ENCODE data around the gene GPR173.

GPR173 gene

DNA sequence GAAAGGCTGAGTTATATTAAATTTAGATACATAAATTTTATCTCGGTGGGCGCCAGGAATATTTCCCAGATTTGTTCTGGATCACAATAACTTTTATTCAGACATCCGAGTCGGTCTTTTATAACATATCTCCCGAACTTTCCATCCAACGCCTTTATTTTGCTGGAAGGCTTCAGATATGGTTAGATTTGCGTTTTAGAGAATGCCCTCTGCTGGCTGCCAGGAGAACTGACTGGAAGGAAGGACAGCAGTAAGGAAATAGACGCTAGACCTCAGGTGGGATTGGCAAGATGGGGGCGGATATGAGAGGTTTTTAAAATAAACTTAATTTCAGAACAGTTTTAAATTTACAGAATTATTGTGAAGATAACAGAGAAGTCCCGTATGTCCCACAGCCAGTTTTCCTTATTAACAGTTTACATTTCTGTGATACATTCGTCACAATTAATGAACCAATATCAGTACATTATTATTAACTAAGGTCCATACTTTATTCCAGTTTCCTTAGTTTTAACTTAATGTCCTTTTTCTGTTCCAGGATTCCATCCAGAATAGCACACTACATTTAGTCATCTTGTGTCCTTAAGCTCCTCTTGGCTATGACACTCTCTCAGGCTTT, 40.7 kb downstream of the GPR173 start:
- DNase-seq (ENCODE audit: low read depth): peak; percentile 51

DNA sequence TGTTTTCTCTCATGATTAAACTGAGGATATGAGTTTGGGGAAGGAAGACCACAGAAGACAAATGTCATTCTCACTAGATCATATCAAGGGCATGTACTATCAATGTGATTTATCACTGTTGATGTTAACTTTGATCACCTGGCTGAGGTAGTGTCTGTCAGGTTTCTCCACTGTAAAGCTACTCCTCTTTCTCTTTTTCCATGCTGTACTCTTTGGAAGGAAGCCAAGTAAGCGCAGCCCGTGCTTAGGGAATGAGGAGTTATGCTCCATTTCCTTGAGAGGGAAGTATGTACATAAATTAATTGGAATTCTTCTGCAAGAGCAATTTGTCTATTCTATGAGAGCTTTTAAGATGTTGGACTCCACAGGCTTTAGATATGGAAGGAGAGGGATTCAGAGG, 41.3 kb downstream of the GPR173 start:
- no peak for DNase-seq (ENCODE audit: low read depth)

DNA sequence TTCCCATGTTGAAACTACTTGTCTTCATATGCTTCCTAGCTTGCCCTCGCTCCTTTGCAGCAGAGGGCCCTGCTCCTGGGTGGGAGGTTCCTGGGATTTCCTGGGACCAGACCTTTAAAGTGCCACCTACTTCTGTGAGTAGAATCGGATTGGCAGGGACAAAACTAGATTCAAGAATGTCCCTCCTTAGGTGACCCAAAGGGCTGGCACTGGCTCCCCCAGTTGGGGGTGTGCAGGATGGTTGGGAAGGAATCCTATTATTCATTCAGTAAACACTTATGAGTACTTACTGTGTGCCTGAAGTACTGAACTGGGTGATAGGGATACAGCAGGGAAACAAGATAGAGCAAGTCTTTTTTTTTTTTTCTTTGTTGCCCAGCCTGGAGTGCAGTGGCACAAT, 42.8 kb downstream of the GPR173 start:
- no peak for DNase-seq (ENCODE audit: low read depth)

DNA sequence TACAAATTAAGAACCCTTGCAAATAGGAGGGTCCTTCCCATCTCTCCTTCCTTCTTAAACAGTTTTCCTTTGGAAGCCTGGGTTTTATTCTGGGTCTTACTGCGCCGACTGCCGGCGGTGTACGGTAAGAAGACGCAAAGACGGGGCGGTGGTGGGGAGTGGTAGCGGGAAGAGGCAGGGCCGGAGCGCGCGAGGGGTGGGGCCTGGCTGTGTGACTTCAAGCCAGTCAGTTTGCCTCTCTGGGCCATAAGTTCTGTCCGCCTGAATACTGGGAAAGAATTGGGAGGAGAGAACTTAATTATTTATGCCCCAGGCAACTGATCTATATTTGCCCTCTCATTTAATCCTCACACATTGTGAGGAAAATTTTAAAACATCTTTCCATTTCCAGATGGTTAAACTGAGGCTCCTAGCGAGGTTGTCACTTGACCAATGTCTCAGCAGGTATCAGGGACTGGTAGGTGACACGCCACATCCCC, 44.6 kb downstream of the GPR173 start:
- DNase-seq (ENCODE audit: low read depth): peak; percentile 71

DNA sequence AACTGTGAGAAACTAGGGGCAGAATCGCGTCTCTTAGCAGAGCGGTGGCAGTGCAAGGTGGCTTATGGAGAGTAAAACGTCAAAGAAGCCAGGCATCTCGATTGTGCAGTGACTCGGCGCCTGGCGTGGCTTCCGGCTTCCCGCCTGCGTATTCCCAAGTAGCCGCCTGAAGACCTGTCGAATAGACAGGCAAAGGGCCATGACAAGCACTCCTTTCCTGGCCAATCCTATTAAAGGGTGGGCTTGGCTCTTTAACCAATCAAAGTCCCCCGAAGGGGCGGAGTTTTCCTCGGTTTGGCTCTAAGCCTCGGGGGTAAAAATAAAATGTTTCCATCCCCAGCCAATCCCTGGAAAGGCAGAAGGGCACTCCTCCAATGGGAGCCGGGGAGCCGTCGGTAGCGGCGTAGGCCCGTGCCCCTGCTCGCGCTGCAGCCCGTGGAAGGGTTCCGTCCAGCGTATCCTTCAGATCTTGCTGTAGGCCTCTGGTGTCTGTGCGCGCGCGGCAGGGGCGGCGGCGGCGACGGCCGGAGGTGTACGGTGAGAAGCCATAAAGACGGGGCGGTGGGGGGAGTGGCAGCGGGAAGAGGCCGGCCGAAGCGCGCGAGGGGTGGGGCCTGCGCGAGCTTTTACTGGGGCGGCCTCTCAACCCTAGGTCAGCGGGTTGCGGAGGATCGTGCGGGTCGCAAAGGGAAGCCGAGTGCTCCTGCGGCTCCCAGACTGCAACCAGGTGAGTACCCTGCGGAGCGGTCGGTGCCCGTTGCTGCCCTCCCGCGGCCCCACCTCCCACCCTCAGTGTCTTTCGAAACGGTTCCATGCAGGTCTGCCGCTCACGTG, 45.4 kb downstream of the GPR173 start, which contains the start of gene KANTR:
Gene KANTR, plus strand, starts transcription at position 395 of the 834 bp plus-strand sequence. CDS start 30,131 bp downstream, outside the sequence.
- DNase-seq (ENCODE audit: low read depth): peak; percentile 90

DNA sequence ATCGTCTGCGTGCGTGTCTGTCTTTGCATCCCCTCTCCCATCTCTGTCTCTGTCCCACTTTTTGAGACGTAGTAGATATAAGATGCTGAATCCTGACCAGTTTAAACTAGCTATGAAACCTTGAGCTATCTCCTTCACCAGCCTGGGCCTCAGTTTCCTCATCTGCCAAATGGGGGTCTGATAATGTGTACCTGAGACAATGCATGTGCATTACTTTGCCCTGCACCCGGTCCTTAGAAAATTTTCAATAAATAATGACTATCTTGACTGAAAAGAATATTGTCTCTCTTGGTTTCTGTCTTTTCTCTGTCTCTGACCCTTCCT, 46.0 kb downstream of the GPR173 start:
- no peak for DNase-seq (ENCODE audit: low read depth)

DNA sequence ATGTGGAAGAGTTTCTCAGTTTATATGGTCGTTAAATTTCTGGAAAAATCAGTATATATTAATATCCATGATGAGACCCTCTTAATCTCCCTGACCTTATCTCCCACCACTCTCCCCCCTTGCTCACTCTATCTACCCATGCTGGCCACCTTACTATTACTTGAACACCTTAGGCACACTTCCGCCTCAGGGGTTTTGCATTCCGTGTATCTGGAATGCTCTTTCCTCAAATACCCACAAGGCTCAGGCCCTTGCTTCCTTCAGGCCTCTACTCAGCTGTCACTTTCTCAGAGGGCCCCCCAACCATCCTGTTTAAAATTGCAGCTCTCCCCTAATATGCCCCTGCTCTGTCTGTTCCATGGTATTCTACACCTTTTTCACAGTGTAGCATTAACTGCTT, 47.2 kb downstream of the GPR173 start:
- DNase-seq (ENCODE audit: low read depth): no peak

DNA sequence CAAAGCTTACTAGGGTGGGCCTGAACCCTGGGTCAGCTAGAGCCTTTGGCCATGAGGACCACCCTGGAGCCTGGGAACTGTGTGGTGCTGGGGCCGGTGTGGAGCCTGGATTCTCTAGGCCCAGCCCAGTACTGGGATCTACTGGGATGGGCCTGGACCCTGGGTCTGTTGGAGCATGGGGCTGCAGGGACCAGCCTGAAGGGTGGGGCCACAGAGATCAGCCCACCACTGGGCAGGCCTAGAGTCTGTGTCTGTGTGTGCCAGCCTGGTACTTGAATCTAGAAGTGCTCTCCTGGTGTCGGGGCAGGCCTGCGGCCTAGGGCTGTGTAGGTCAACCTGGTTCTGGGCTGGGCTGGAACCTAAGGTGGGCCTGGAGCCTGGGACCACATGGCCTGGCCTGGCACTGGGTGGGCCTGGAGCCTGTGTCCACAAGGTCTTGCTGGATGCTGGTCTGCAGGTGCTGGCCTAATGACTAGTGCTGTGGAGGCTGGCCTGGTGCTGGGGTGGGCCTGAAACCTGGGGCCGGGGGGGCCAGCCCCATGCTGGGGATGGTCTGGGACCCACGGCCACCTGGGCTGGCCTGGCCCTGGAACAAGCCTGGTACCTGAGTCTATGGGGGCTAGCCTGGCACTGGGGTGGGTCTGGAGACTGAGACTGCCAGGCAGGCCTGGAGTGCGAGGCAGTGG, 66.4 kb downstream of the GPR173 start:
- DNase-seq (ENCODE audit: low read depth): no peak

DNA sequence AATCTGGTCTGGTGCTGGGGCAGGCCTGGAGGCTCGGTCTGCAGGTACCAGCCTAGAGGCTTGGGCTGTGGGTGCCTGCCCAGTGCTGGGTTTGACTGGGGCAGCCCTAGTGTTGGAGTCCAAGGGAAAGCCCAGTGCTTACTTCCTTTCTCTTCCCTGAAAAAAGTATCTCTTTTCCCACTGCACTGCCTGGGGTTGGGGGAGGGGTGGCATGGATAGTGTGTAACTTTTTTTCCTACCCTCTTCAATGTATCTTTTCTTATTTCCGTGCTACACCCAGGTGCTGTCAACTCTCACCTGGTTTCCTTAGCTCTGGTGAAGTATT, 66.9 kb downstream of the GPR173 start:
- no peak for DNase-seq (ENCODE audit: low read depth)

DNA sequence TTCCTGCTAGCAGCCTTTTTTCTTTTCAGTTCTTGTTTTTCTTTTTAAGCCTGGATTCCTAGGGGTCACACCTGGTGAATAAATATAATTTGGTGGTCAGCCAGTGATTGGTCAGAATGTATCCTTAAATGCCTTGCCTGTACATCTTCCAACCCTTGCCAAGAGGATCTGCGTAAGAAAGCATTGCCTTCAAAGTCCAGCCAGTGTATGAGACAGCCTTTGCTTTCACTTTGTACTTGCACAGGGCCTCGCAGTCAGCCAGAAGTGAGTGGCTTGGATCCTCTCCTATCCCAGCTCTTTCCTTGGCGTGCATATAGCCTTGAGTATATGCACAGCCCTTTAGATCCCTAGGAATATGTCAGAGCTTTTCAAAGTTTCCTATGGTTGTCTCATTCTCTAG, 67.5 kb downstream of the GPR173 start:
- peak; percentile 71 for DNase-seq (ENCODE audit: low read depth)

DNA sequence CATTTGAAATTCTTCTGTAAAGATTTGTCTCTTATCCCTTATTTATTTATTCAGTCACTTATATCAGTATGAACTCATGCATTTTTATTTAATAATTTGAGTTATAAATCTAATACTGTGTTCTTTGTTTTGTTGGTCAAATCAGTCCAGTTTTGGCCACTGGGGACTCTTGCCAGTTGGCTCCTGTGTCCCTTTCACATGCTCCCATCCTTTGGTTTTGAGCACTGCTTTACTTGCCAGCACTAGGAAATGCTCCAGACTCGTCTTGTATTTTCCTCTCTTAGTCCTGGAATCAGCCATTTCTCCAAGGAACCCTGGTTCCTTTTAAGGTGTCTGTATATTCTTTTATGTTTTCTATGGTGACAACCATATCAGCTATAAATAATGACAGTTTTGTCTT, 73.4 kb downstream of the GPR173 start:
- no peak for DNase-seq (ENCODE audit: low read depth)

DNA sequence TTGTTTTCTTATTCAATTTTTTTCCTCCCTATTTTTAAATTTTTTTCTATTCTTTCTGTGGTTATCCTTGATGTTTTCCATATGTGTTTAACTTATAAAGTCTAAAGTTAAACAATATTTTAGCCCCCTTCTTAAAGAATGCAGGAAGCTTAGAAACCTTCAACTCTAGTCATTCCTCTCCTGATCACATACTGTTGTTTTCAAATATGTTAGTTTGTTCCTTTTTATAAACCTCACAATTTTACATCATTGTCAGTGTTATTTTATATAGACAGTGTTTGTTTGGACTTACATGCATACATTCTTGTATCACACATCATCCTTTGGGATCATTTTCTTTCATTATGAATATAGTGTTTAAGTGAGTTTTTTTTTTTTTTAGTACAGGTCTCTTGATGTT, 76.9 kb downstream of the GPR173 start:
- peak; percentile 10 for DNase-seq (ENCODE audit: low read depth)

DNA sequence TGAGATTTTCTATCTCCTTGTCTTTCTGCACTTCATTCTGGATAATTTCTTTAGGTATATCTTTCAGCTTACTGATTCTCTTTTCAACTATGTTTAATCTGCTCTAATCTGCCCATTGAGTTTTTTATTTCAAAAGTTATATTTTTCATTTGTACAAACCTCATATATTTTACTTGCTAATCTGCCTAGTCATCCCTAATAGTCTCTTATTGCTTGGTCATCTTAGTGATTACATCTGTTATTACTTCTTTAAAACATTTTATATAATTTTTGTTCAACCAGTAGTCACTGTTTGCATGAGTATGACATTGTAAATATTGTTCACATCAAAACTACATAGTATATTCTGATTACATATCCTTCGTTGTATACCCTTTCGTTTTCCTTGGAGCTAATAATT, 77.8 kb downstream of the GPR173 start:
- no peak for DNase-seq (ENCODE audit: low read depth)

DNA sequence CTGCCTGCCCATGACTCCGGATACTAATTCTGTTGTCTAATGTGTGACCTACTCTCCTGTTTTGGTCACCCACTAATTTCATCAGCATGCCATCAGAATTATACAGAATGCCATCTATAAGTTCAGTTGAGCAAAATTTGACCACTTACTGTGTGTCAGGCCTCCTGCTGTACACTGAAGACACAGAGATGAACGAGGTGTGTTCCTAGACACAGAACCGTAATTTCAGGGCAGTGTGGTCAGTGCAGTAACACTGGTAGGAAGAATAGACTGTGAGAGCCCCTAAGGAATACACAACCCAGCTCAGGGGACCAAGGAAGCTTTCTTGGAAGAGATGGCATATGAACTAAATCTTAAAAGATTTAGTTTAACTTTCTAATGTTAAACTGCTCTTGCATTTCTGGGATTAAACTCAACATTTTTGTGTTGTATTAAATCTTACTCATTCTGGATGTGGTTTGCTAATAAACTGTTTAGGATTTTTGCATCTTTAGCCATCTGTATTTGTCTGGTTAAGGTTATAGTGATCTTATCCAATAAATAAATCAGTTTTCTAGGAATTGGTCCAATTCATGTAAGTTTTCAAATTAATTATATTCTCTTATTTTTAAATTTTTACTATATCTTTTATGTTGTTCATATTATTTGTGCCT, 79.6 kb downstream of the GPR173 start:
- peak; percentile 5 for DNase-seq (ENCODE audit: low read depth)

All from fibroblast of gingiva (primary cell).